SU-DHL-6 (cell line): ENCODE data around the gene XRCC6.

Experiments used
- EZH2phosphoT487 ChIP-seq: fragments of 200-600 bp; sonication (generic), shearing (Covaris generic); conservative IDR thresholded peaks from 2 replicates; pipeline ENCODE4 v1.6.1; 2018; ENCODE audit warnings: mild to moderate bottlenecking, antibody characterized with exemption, low read length, moderate library complexity, mixed read lengths
- TF ChIP-seq, protein P1 (sequence below): fragments of 200-600 bp; sonication (generic); IDR thresholded peaks from one replicate; pipeline ENCODE4 v1.5.1; 2017; ENCODE audit warnings: antibody characterized with exemption, mild to moderate bottlenecking, low read length, moderate library complexity; ENCODE audit not compliant: insufficient read depth, poor library complexity, severe bottlenecking

DNA sequence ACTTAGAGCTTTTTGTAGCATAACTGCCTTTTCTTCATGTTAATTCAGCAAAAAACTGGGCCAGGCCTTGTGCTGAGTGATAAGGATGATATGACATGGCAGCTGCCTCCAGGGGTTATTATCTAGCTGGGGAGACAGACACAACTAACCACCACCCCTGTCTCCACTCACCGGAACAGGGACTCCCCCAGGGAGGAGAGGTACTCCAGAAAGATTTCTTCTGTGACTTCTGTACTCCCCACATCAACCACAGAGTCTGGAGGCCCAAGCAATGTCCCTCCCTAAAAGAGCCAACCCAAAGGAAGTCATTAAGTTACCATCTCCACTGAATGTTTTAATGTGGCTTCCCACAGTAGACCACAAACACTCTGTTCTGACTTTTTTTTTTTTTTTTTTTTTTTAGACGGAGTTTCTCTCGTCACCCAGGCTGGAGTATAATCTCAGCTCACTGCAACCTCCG is 17.2 kb upstream of the XRCC6 start:
- TF ChIP-seq, protein P1, sequence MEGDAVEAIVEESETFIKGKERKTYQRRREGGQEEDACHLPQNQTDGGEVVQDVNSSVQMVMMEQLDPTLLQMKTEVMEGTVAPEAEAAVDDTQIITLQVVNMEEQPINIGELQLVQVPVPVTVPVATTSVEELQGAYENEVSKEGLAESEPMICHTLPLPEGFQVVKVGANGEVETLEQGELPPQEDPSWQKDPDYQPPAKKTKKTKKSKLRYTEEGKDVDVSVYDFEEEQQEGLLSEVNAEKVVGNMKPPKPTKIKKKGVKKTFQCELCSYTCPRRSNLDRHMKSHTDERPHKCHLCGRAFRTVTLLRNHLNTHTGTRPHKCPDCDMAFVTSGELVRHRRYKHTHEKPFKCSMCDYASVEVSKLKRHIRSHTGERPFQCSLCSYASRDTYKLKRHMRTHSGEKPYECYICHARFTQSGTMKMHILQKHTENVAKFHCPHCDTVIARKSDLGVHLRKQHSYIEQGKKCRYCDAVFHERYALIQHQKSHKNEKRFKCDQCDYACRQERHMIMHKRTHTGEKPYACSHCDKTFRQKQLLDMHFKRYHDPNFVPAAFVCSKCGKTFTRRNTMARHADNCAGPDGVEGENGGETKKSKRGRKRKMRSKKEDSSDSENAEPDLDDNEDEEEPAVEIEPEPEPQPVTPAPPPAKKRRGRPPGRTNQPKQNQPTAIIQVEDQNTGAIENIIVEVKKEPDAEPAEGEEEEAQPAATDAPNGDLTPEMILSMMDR, result no peak
- no peak for TF ChIP-seq EZH2phosphoT487
